ENCODE results near the gene SYT5. TPM values are rescaled to one million over a fixed set of nuclear protein-coding genes. Genes with fewer than 3 reads are reported as not detected.

Gene SYT5
- total and polyA plus RNA-seq, 9 of the 15 experiments (the other 6 are each of a cell fraction or from before 2014, with no cell fraction given), result 1.3 to 20.9 (median 8.8) TPM

- TF ChIP-seq AFF1 (IDR thresholded peaks at IDR 0.05; ENCODE audit: low read depth in 1 of 2, partially characterized antibody in 2 of 2) (no peak), TAF9B (IDR thresholded peaks at IDR 0.05; ENCODE audit: partially characterized antibody) (no peak), SMARCB1 (IDR thresholded peaks at IDR 0.05; ENCODE audit: insufficient read length, low read depth) (no peak), NFXL1 (CRISPR knock-in tag; IDR thresholded peaks at IDR 0.05) (no peak), MECOM (CRISPR knock-in tag; IDR thresholded peaks at IDR 0.05) (no peak), PHF8 (IDR thresholded peaks at IDR 0.05; ENCODE audit: borderline replicate concordance, low read length) (no peak; the same call in 1 of the 2 replicates), TRIM25 (IDR thresholded peaks at IDR 0.05; ENCODE audit: borderline replicate concordance) (no peak), CREBBP (IDR thresholded peaks at IDR 0.05; ENCODE audit: low read depth, low read length) (no peak), CBX2 (IDR thresholded peaks at IDR 0.05; ENCODE audit: insufficient read depth, low read length, poor library complexity, severe bottlenecking) (no peak), THRA (IDR thresholded peaks at IDR 0.05) (no peak), ZNF174 (CRISPR knock-in tag; IDR thresholded peaks at IDR 0.05) (no peak), ESRRB (CRISPR knock-in tag; IDR thresholded peaks at IDR 0.05; ENCODE audit: borderline replicate concordance) (no peak), ZNF589 (CRISPR knock-in tag; IDR thresholded peaks at IDR 0.05; ENCODE audit: low read depth) (no peak), DEAF1 (CRISPR knock-in tag; IDR thresholded peaks at IDR 0.05) (peak; percentile 88), ATF6 (CRISPR knock-in tag; IDR thresholded peaks at IDR 0.05) (no peak)
These were observed 19.7 kb downstream of the SYT5 start (continued) for GRCh38 chr19:55160128-55160985.
